GM23338 (cell line): ENCODE results near the gene RBM14.

Experiments
- CTCF ChIP-seq, 2 experiments: fragments of 200-600 bp in 1 of 2; sonication (generic) in 1 of 2; conservative IDR thresholded peaks; 2 replicates each; pipeline versions ENCODE4 v1.5.1 to v1.6.1; 2016 to 2017; ENCODE audit warnings: antibody characterized with exemption in 2 of 2, low read depth in 2 of 2, mild to moderate bottlenecking in 2 of 2, moderate library complexity in 1 of 2
- EZH2 ChIP-seq: fragments of 200-600 bp; sonication (generic); IDR thresholded peaks from one replicate; pipeline ENCODE4 v1.8.0; 2017; ENCODE audit warnings: antibody characterized with exemption, mild to moderate bottlenecking, low read depth; ENCODE audit not compliant: unreplicated experiment
- JUNB ChIP-seq: IDR thresholded peaks from one replicate; pipeline ENCODE4 v1.6.1; 2016; ENCODE audit warnings: antibody characterized with exemption; ENCODE audit not compliant: unreplicated experiment
- POLR2AphosphoS5 ChIP-seq: IDR thresholded peaks from 2 replicates; pipeline ENCODE4 v1.6.1; 2016; ENCODE audit warnings: antibody characterized with exemption, low read depth

GRCh38 chr11:66593650-66594049, 22.8 kb upstream of the RBM14 start:
- no peak for TF ChIP-seq POLR2AphosphoS5
- TF ChIP-seq CTCF (conservative IDR thresholded peaks at IDR 0.05; ENCODE audit: low read depth in 2 of 2): no peak
- TF ChIP-seq JUNB: no peak
- no peak for TF ChIP-seq EZH2
